ENCODE measurements around the gene YWHAB.
"Not testable (repeated sequence)": the region's sequence is repeated elsewhere in the genome, so short reads cannot be mapped to it uniquely, and the experiment has no call there.

YWHAB gene

GRCh38 chr20:44869471-44869870 is 16.0 kb upstream of the YWHAB start:
- DNase-seq (ENCODE audit: low read depth): no peak

- DNase-seq (ENCODE audit: low read depth): not testable (repeated sequence)
Observed at GRCh38 chr20:44882360-44882759, 3.1 kb upstream of the YWHAB start.

GRCh38 chr20:44883214-44883902 is 2.1 kb upstream of the YWHAB start:
- DNase-seq (ENCODE audit: low read depth): no peak

- DNase-seq (ENCODE audit: low read depth): no peak
Observed at GRCh38 chr20:44884907-44885391, 556 bp upstream of the YWHAB start.

- no peak for DNase-seq (ENCODE audit: low read depth)
Observed at GRCh38 chr20:44886266-44886651, 754 bp downstream of the YWHAB start.

- no peak for DNase-seq (ENCODE audit: low read depth)
Observed at GRCh38 chr20:44886828-44887227, 1.3 kb downstream of the YWHAB start.

- DNase-seq (ENCODE audit: low read depth): no peak
Observed at GRCh38 chr20:44887466-44887865, 2.0 kb downstream of the YWHAB start.

- DNase-seq (ENCODE audit: low read depth): no peak
Observed at GRCh38 chr20:44888226-44889103, 3.0 kb downstream of the YWHAB start.

- DNase-seq (ENCODE audit: low read depth): no peak
Observed at GRCh38 chr20:44891826-44892225, 6.3 kb downstream of the YWHAB start.

- no peak for DNase-seq (ENCODE audit: low read depth)
Observed at GRCh38 chr20:44894959-44895358, 9.5 kb downstream of the YWHAB start.

GRCh38 chr20:44896583-44896982 is 11.1 kb downstream of the YWHAB start:
- no peak for DNase-seq (ENCODE audit: low read depth)

- DNase-seq (ENCODE audit: low read depth): no peak
Observed at GRCh38 chr20:44897133-44897532, 11.6 kb downstream of the YWHAB start.

GRCh38 chr20:44900231-44900854 is 14.8 kb downstream of the YWHAB start:
- DNase-seq (ENCODE audit: low read depth): no peak

- DNase-seq (ENCODE audit: low read depth): no peak
Observed at GRCh38 chr20:44901974-44902373, 16.5 kb downstream of the YWHAB start.

- no peak for DNase-seq (ENCODE audit: low read depth)
Observed at GRCh38 chr20:44904377-44904776, 18.9 kb downstream of the YWHAB start.

GRCh38 chr20:44908987-44909871 is 23.7 kb downstream of the YWHAB start:
- no peak for DNase-seq (ENCODE audit: low read depth)

GRCh38 chr20:44909872-44910689 is 24.6 kb downstream of the YWHAB start, which contains the start of gene PABPC1L:
TSS of gene PABPC1L (plus strand) at chr20:44910060. CDS start at chr20:44910144, 84 bp downstream.
- peak; percentile 68 for DNase-seq (ENCODE audit: low read depth)

- no peak for DNase-seq (ENCODE audit: low read depth)
Observed at GRCh38 chr20:44910690-44911262, 25.3 kb downstream of the YWHAB start.

GRCh38 chr20:44911264-44911921 is 25.9 kb downstream of the YWHAB start:
- DNase-seq (ENCODE audit: low read depth): peak; percentile 31

GRCh38 chr20:44912189-44912588 is 26.7 kb downstream of the YWHAB start:
- DNase-seq (ENCODE audit: low read depth): no peak
